Loucy (cell line): ENCODE data around the gene OR4C6.

Experiments used
- EZH2phosphoT487 ChIP-seq: fragments of 200-600 bp; IDR thresholded peaks from 2 replicates; pipeline ENCODE4 v1.6.1; 2018; ENCODE audit warnings: antibody characterized with exemption, mild to moderate bottlenecking, moderate library complexity, borderline replicate concordance
- TF ChIP-seq, protein P1 (sequence below): fragments of 200-600 bp; sonication (generic); conservative IDR thresholded peaks from 2 replicates; pipeline ENCODE4 v1.5.1; 2014; ENCODE audit warnings: mild to moderate bottlenecking, antibody characterized with exemption, low read length

DNA sequence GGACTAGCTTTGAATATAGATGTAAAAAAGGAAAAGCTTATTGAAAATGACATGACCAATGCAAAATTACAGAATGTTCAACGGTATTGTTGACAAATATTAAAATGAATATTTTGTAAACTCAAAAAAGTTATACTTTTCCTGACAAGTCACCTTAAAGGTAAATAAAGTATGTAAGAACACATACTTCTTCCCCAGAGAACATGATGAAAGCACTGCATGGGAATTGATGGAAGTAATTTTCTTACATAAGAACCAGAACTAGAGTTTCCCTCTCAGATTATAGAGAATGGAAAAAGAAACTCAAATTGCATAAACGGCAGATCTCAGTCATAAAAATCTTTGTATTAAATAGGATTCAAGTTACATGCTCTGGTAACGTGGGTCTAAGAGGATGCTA is 27.2 kb upstream of the OR4C6 start, which contains the start of gene OR4P4:
- TF ChIP-seq, protein P1, sequence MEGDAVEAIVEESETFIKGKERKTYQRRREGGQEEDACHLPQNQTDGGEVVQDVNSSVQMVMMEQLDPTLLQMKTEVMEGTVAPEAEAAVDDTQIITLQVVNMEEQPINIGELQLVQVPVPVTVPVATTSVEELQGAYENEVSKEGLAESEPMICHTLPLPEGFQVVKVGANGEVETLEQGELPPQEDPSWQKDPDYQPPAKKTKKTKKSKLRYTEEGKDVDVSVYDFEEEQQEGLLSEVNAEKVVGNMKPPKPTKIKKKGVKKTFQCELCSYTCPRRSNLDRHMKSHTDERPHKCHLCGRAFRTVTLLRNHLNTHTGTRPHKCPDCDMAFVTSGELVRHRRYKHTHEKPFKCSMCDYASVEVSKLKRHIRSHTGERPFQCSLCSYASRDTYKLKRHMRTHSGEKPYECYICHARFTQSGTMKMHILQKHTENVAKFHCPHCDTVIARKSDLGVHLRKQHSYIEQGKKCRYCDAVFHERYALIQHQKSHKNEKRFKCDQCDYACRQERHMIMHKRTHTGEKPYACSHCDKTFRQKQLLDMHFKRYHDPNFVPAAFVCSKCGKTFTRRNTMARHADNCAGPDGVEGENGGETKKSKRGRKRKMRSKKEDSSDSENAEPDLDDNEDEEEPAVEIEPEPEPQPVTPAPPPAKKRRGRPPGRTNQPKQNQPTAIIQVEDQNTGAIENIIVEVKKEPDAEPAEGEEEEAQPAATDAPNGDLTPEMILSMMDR: no peak
- no peak for TF ChIP-seq EZH2phosphoT487
